ENCODE results near the gene ADRB2.
"Not testable (repeated sequence)": the region's sequence is repeated elsewhere in the genome, so short reads cannot be mapped to it uniquely, and the experiment has no call there.

Gene ADRB2

GRCh38 chr5:148856009-148856367 is 29.6 kb downstream of the ADRB2 start:
- no peak for DNase-seq

- DNase-seq: no peak
These were observed 30.0 kb downstream of the ADRB2 start for GRCh38 chr5:148856424-148856823.

GRCh38 chr5:148857474-148857873 is 31.1 kb downstream of the ADRB2 start:
- DNase-seq: no peak

- DNase-seq: no peak
These were observed 31.7 kb downstream of the ADRB2 start for GRCh38 chr5:148858106-148858505.

GRCh38 chr5:148858547-148858946 is 32.1 kb downstream of the ADRB2 start:
- no peak for DNase-seq

- DNase-seq: no peak
These were observed 33.3 kb downstream of the ADRB2 start for GRCh38 chr5:148859703-148860102.

GRCh38 chr5:148860599-148860998 is 34.2 kb downstream of the ADRB2 start:
- no peak for DNase-seq

GRCh38 chr5:148861088-148861487 is 34.7 kb downstream of the ADRB2 start:
- DNase-seq: no peak

- DNase-seq: no peak
These were observed 35.3 kb downstream of the ADRB2 start for GRCh38 chr5:148861696-148862095.

GRCh38 chr5:148864113-148864841 is 37.9 kb downstream of the ADRB2 start:
- no peak for DNase-seq

GRCh38 chr5:148866024-148866423 is 39.6 kb downstream of the ADRB2 start:
- no peak for DNase-seq

GRCh38 chr5:148873120-148873519 is 46.7 kb downstream of the ADRB2 start:
- no peak for DNase-seq

- DNase-seq: no peak
These were observed 47.5 kb downstream of the ADRB2 start for GRCh38 chr5:148873690-148874485.

GRCh38 chr5:148875205-148875875 is 48.9 kb downstream of the ADRB2 start:
- DNase-seq: no peak

GRCh38 chr5:148877436-148877835 is 51.0 kb downstream of the ADRB2 start:
- DNase-seq: not testable (repeated sequence)

All from activated CD8-positive, alpha-beta memory T cell treated with anti-CD3 and anti-CD28 coated beads, Interleukin-2, amount 50 U/mL, for 48 hours (primary cell).